Endothelial cell of umbilical vein (primary cell): ENCODE results near the gene OR10H5. TPM values are rescaled to one million over a fixed set of nuclear protein-coding genes. Genes with fewer than 3 reads are reported as not detected.
"Not testable (repeated sequence)": the region's sequence is repeated elsewhere in the genome, so short reads cannot be mapped to it uniquely, and the experiment has no call there.

Source experiments
- BruUV-seq: library from RNA; stranded (reverse); fragments of 400-500 nt; replicated peaks from 2 replicates; lab custom pipeline; 2021; lab: Mats Ljungman, UMichigan
- CTCF ChIA-PET: fragments of 300-600, 350-600 bp; sonication (Branson Sonifier 250); formaldehyde crosslinking; loops from one replicate; lab custom pipeline; 2021; ENCODE audit warnings: antibody characterized with exemption, inconsistent platforms; lab: Charles Lee
- POLR2A ChIA-PET: fragments of 300-600, 350-600 bp; sonication (Branson Sonifier 250); formaldehyde crosslinking; loops from one replicate; lab custom pipeline; 2021; ENCODE audit warnings: antibody characterized with exemption, inconsistent platforms; lab: Charles Lee
- DNase-seq: peaks from one replicate; pipeline ENCODE4 v3.0.0-alpha.2; 2011; ENCODE audit warnings: low read depth, low spot score
- FAIRE-seq: peaks from 2 replicates; lab custom pipeline; 2011; peaks lifted over from hg19 to GRCh38; lab: Jason Lieb, UNC
- H2AFZ ChIP-seq: 2 replicates; pipeline ENCODE4 v1.6.0; 2012; ENCODE audit warnings: low read depth, low read length, control low read depth, inconsistent platforms
- H3K27ac ChIP-seq: 2 replicates; pipeline ENCODE4 v1.5.1; 2011; ENCODE audit warnings: low read depth, mild to moderate bottlenecking, control low read depth, low read length, moderate library complexity; ENCODE audit not compliant: insufficient read depth
- H3K27me3 ChIP-seq, 2 experiments: 2 replicates each; pipeline versions ENCODE4 v1.6.0 to v1.6.1; 2011; ENCODE audit warnings: low read length in 2 of 2, mixed read lengths in 1 of 2; ENCODE audit not compliant: control insufficient read depth in 2 of 2, insufficient read depth in 2 of 2
- H3K36me3 ChIP-seq, 2 experiments: 2 replicates in 1 of 2; 3 replicates in 1 of 2; pipeline ENCODE4 v1.5.1; 2011; ENCODE audit warnings: low read length in 2 of 2, mild to moderate bottlenecking in 1 of 2, moderate library complexity in 1 of 2; ENCODE audit not compliant: control insufficient read depth in 2 of 2, insufficient read depth in 2 of 2; ENCODE audit errors: extremely low read depth in 1 of 2
- H3K4me1 ChIP-seq: 3 replicates; pipeline ENCODE4 v1.5.1; 2011; ENCODE audit warnings: mild to moderate bottlenecking, low read length; ENCODE audit not compliant: control insufficient read depth, insufficient read depth; ENCODE audit errors: extremely low read depth
- H3K4me2 ChIP-seq: 2 replicates; pipeline ENCODE4 v1.6.1; 2011; ENCODE audit warnings: low read length, control low read depth, mixed read lengths; ENCODE audit not compliant: insufficient read depth
- H3K4me3 ChIP-seq, 3 experiments: fragments of 200-600 bp in 1 of 3; sonication (generic), shearing (Covaris generic) in 1 of 3; replicated peaks in 1 of 3; 2 replicates each; pipeline ENCODE4 v1.5.1; 2011 to 2016; ENCODE audit warnings: control low read depth in 3 of 3, low read length in 3 of 3, mild to moderate bottlenecking in 2 of 3, inconsistent platforms in 1 of 3, low read depth in 1 of 3, moderate library complexity in 1 of 3; ENCODE audit not compliant: insufficient read depth in 1 of 3
- H3K79me2 ChIP-seq: 2 replicates; pipeline ENCODE4 v1.6.0; 2012; ENCODE audit warnings: low read length, inconsistent platforms; ENCODE audit not compliant: control insufficient read depth, insufficient read depth
- H3K9ac ChIP-seq: replicated peaks from 2 replicates; pipeline ENCODE3; 2011; ENCODE audit warnings: low read length, control low read depth; ENCODE audit not compliant: insufficient read depth; ENCODE audit errors: extremely low read depth
- H3K9me1 ChIP-seq: replicated peaks from 3 replicates; pipeline ENCODE4 v1.6.0; 2011; ENCODE audit warnings: mild to moderate bottlenecking, low read length; ENCODE audit not compliant: control insufficient read depth, insufficient read depth; ENCODE audit errors: extremely low read depth
- H3K9me3 ChIP-seq: replicated peaks from 2 replicates; pipeline ENCODE4 v1.5.1; 2012; ENCODE audit warnings: low read length, inconsistent platforms; ENCODE audit not compliant: control insufficient read depth, insufficient read depth
- H4K20me1 ChIP-seq: replicated peaks from 2 replicates; pipeline ENCODE3; 2011; ENCODE audit warnings: mild to moderate bottlenecking, low read length; ENCODE audit not compliant: control insufficient read depth, insufficient read depth; ENCODE audit errors: extremely low read depth
- EZH2 ChIP-seq: IDR thresholded peaks from 2 replicates; pipeline ENCODE4 v1.6.1; 2012; ENCODE audit warnings: borderline replicate concordance, low read depth, mild to moderate bottlenecking, moderate library complexity, low read length, inconsistent platforms; ENCODE audit not compliant: severe bottlenecking
- FOS ChIP-seq: IDR thresholded peaks from 2 replicates; pipeline ENCODE4 v1.6.1; 2011; ENCODE audit warnings: mild to moderate bottlenecking, low read length, moderate library complexity, borderline replicate concordance; ENCODE audit not compliant: insufficient read depth
- GATA2 ChIP-seq: IDR thresholded peaks from 2 replicates; pipeline ENCODE4 v1.7.0; 2011; ENCODE audit warnings: low read depth, mild to moderate bottlenecking, moderate library complexity, mixed read lengths, low read length; ENCODE audit not compliant: insufficient read length, insufficient read depth
- JUN ChIP-seq: IDR thresholded peaks from 2 replicates; pipeline ENCODE4 v1.6.1; 2011; ENCODE audit warnings: borderline replicate concordance, low read depth; ENCODE audit not compliant: insufficient read length, insufficient read depth
- MYC ChIP-seq: IDR thresholded peaks from one replicate; pipeline ENCODE4 v1.6.1; 2011; ENCODE audit warnings: mild to moderate bottlenecking, low read depth, low read length
- POLR2A ChIP-seq: IDR thresholded peaks from 2 replicates; pipeline ENCODE4 v1.6.1; 2012; ENCODE audit warnings: low read depth, mild to moderate bottlenecking, control low read depth, low read length
- POLR2AphosphoS5 ChIP-seq: IDR thresholded peaks from 2 replicates; pipeline ENCODE4 v1.6.1; 2012; ENCODE audit warnings: low read depth, mild to moderate bottlenecking, control low read depth, low read length, moderate library complexity; ENCODE audit not compliant: insufficient read depth
- dilution Hi-C: fragments of 300-500 bp; cut with MboI; formaldehyde crosslinking; loops from one replicate; pipeline ENCODE4 v1.15.0; 2019; ENCODE audit warnings: low sequenced_read_pairs; ENCODE audit not compliant: extremely low pct_ligation_motif_present
- intact Hi-C: fragments of 100-400 bp; cut with micrococcal nuclease; formaldehyde crosslinking; loops from one replicate; pipeline ENCODE4 v1.10.0; 2022
- polyA plus RNA-seq, 4 experiments: library from polyadenylated mRNA; depleted of rRNA in 3 of 4; stranded (reverse) in 3 of 4; unstranded in 1 of 4; fragments of >200 nt; gene quantifications; 2 replicates each; pipeline versions ENCODE4 v1.2.1 to v1.2.3, GENCODE V29; 2011 to 2012; ENCODE audit warnings: missing spikeins in 1 of 4
- total RNA-seq: library from RNA; stranded (reverse); gene quantifications from 2 replicates; pipeline ENCODE4 v1.2.3, GENCODE V29; 2021
- TF ChIP-seq, protein P1 (sequence below): IDR thresholded peaks from 2 replicates; pipeline ENCODE4 v1.6.1; 2011; ENCODE audit not compliant: insufficient read depth, insufficient read length
- TF ChIP-seq, protein P2 (sequence below), 2 donors: IDR thresholded peaks; 1 replicate in 1 of 2; 2 replicates in 1 of 2; pipeline ENCODE4 v1.5.1; 2011; ENCODE audit warnings: low read length in 2 of 2, mild to moderate bottlenecking in 2 of 2, moderate library complexity in 2 of 2, control low read depth in 1 of 2, inconsistent platforms in 1 of 2, low read depth in 1 of 2; ENCODE audit not compliant: insufficient read depth in 1 of 2; ENCODE audit errors: extremely low read depth in 1 of 2

Gene OR10H5
- total and polyA plus RNA-seq, 2 donors (not counting 3 experiments of a cell fraction or from before 2014, with no cell fraction given), result not detected

DNA sequence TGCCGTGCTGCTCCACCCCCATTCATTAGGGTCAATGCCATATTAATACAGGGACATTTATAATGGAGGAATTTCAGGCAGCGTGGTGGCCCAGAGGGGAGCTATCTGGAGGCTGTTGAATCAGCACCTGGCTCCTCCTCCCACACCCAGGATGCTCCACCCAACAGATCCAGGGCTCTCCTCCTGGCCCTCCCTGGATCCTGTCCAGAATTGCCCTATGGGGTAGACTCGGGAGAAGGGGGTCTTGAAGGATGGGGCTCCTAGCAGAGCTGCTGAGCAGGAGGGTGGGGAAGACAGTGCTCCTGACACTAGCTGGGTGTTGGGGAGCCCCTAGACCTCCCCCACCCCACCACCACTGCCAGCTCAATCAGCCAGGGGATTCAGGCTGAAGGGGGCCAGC, 5.2 kb upstream of the OR10H5 start:
- Histone ChIP-seq H4K20me1 (no peaks in the 10 kb centered on the region), H3K27ac (no peak overlapping the region), H3K9me3 (no peaks in the 10 kb centered on the region), H3K9ac (no peak overlapping the region), H2AFZ (no peak overlapping the region), H3K4me1 (no peaks in the 10 kb centered on the region), H3K27me3 (no peaks in the 10 kb centered on the region), H3K79me2 (no peaks in the 10 kb centered on the region), H3K4me2 (no peak overlapping the region), H3K9me1 (no peaks in the 10 kb centered on the region), H3K36me3 (no peaks in the 10 kb centered on the region), H3K4me3 (no peak overlapping the region)
- no peak for DNase-seq
- ChIA-PET CTCF (no interaction called here), POLR2A (no interaction called here)
- intact Hi-C loops, result no loop called here
- no peak for TF ChIP-seq JUN
- TF ChIP-seq POLR2A, result no peak
- TF ChIP-seq FOS, result no peak
- TF ChIP-seq GATA2, result no peak
- no peak for TF ChIP-seq MYC
- TF ChIP-seq, protein P1, sequence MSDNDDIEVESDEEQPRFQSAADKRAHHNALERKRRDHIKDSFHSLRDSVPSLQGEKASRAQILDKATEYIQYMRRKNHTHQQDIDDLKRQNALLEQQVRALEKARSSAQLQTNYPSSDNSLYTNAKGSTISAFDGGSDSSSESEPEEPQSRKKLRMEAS, result no peak
- TF ChIP-seq, protein P2, sequence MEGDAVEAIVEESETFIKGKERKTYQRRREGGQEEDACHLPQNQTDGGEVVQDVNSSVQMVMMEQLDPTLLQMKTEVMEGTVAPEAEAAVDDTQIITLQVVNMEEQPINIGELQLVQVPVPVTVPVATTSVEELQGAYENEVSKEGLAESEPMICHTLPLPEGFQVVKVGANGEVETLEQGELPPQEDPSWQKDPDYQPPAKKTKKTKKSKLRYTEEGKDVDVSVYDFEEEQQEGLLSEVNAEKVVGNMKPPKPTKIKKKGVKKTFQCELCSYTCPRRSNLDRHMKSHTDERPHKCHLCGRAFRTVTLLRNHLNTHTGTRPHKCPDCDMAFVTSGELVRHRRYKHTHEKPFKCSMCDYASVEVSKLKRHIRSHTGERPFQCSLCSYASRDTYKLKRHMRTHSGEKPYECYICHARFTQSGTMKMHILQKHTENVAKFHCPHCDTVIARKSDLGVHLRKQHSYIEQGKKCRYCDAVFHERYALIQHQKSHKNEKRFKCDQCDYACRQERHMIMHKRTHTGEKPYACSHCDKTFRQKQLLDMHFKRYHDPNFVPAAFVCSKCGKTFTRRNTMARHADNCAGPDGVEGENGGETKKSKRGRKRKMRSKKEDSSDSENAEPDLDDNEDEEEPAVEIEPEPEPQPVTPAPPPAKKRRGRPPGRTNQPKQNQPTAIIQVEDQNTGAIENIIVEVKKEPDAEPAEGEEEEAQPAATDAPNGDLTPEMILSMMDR (IDR thresholded peaks at IDR 0.05; ENCODE audit: extremely low read depth in 1 of 2, insufficient read depth in 1 of 2, low read depth in 1 of 2, low read length in 2 of 2), result no peak
- TF ChIP-seq EZH2, result no peak
- TF ChIP-seq POLR2AphosphoS5, result no peak
- no TSS peak for BruUV-seq
- dilution Hi-C loops, result no loop called here
- no peak for FAIRE-seq

DNA sequence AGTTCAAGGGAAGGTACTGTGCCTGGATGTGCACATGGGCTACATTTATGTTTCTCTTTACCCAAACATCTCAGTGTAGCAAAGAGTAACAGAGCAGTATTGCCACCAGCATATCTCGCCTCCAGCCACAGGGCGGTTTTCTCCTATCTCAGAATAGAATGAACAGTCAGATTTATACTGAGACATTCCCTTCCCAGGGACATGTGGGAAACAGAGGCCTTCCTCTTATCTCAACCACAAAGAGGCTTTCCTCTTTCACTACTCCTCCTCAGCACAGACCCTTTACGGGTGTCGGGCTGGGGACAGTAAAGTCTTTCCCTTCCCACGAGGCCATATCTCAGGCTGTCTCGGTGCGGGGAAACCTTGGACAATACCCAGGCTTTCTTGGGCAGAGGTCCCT, 4.6 kb upstream of the OR10H5 start:
- FAIRE-seq, H3K9me1 ChIP-seq, H3K79me2 ChIP-seq, H3K9ac ChIP-seq, H3K9me3 ChIP-seq, BruUV-seq, CTCF ChIA-PET, H3K27ac ChIP-seq, H3K4me1 ChIP-seq, H4K20me1 ChIP-seq, H2AFZ ChIP-seq, POLR2A ChIA-PET, H3K4me3 ChIP-seq, intact Hi-C loops, H3K36me3 ChIP-seq, H3K27me3 ChIP-seq, DNase-seq, H3K4me2 ChIP-seq, dilution Hi-C loops: not testable (repeated sequence)
